GM12801 (cell line): ENCODE measurements around the gene RPL38.

Source experiments
- TF ChIP-seq, protein P1 (sequence below): IDR thresholded peaks from one replicate; pipeline ENCODE4 v1.5.1; 2011; ENCODE audit warnings: control low read depth; ENCODE audit not compliant: insufficient read length; ENCODE audit errors: extremely low read depth

The RPL38 gene

DNA sequence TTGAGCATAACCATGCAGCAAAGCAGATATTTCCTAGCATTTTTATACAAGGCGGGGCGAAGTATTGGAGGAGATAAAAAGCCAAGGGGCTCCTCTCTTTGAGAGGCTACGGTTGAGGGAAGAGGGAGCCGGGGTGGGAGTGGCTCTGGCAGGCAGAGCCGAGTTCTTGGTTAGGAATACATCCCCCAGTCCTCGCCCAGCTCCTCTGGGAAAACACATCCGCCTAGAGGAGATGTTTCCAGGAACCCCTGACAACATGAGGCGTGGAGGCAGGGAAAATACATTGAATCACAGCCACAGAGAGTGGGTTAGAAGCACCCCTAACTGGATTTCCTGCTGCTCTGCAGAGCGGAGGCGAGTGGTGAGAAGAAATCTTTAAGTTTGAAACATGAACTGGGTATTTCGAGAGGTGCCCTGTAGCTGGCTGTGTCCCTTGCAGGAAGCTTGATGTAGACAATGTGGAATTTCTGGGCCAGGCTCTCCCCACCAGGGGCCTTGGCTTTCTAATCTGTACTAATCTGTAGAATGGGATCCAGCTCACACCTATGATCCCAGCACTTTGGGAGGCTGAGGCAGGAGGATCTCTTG is 37.2 kb downstream of the RPL38 start:
- TF ChIP-seq, protein P1, sequence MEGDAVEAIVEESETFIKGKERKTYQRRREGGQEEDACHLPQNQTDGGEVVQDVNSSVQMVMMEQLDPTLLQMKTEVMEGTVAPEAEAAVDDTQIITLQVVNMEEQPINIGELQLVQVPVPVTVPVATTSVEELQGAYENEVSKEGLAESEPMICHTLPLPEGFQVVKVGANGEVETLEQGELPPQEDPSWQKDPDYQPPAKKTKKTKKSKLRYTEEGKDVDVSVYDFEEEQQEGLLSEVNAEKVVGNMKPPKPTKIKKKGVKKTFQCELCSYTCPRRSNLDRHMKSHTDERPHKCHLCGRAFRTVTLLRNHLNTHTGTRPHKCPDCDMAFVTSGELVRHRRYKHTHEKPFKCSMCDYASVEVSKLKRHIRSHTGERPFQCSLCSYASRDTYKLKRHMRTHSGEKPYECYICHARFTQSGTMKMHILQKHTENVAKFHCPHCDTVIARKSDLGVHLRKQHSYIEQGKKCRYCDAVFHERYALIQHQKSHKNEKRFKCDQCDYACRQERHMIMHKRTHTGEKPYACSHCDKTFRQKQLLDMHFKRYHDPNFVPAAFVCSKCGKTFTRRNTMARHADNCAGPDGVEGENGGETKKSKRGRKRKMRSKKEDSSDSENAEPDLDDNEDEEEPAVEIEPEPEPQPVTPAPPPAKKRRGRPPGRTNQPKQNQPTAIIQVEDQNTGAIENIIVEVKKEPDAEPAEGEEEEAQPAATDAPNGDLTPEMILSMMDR: no peak

- TF ChIP-seq, protein P1: no peak
Measured at GRCh38 chr17:74241431-74241830, 38.0 kb downstream of the RPL38 start.

DNA sequence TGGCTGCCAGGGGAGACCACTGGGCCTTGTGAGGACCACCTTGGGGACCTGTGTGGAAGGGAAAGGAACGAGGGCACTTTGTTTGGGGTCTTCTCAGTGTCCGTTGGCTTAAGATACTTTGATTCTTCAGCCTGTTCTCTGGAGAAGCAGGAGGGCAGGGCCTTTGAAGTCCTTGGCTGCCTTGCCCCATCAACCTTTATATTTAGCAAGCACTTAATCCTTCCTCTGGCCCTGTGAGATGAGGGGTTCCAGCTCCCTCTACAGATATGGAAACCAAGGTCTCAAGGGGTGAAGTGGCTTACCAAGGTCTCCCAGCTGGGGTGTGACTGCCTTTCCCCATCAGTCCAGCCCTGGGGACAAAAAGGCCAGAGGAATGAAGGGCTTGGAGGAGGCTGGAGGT is 38.4 kb downstream of the RPL38 start:
- TF ChIP-seq, protein P1: no peak

DNA sequence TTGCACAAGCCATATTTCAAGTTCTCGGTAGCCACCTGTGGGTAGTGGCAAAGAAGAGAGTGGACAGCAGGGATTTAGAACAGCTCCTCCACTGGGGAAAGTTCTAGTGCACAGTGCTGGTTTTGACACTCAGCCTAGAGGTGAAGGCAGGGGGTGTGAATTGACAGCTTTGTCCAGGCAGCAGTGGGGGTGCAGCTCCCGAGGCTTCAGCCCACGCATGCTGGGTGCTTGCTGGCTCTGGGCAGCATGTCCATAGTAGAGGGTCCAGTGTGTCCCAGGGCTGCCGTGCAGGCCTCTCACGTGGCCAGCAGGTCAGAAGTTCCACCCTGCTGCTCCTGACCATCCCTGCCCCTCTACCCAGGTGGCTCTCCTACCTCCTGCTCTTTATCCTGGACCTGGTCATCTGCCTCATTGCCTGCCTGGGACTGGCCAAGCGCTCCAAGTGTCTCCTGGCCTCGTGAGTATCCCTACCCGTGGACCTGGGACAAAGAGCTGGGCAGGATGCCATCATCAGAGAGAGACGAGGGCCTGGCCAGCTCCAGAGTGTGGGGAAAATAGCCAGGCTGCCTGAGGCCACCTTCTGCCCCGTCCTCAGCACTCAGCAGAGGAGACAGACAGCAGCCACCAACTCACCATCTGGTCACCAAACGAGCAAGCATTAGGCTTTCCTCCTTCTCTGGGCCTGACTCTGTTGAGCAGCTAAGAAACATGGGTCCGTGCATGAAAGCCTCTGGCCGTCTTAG is 39.7 kb downstream of the RPL38 start:
- TF ChIP-seq, protein P1: no peak

DNA sequence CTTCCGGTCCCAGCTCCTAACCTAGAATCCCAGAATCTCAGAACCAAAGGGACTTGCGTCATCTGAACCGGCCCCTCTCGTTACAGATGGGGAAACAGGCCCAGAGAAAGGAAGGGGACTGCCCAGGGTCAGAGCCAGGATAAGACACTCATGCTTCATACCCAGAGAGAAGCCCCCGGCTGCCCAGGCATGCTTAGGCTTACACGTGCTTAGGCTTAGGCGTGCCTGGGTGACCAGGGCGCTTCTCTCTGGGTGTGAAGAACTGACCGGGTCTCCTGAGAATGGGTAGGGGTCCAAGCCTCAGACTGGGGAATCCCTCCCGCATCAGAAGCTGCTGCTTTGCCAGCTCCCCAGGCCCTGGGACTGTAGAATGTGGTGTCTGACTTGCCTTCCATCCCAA is 40.6 kb downstream of the RPL38 start:
- TF ChIP-seq, protein P1: no peak

- TF ChIP-seq, protein P1: no peak
Measured at GRCh38 chr17:74244548-74244947, 41.1 kb downstream of the RPL38 start.

DNA sequence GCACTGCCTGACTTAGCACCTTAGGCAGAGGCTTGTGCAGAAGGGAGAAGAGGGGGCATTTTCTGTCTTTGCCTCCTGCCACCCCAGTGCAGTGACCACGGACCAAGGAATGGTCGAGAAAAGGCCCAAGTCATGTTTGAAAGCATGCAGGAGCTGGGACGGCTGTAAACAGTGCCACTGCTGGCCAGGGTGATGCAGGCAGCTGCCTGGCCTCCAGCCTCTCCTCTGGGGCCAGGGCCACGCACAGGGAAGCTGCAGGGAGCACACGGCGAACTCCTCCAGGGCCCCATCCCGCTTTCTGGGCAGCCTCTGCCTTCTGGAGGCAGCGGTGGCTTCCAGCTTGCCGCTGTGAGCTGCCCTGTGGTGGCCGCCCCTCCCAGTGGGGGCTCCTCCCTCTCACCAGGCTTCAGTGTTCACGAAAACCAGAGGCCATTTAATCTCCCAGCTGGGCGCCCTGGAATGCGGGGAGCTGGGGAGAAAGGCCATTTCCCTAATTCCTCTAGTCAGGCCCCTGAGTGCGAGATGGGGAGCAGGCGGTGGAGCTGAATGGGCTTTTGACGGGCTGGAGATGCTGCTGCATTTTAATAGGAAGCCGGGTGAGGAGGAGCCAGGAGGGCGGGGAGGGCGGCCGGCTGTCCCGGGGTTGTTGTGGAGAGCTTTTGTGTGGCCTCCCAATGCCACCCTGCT is 41.8 kb downstream of the RPL38 start:
- TF ChIP-seq, protein P1: no peak
